DMS114 treated with DMSO at 0.1 percent for 48 hours (cell line): ENCODE results near the gene KRTAP12-1.

Experiments used
- DNase-seq: peaks from one replicate; lab custom pipeline; 2025; ENCODE audit not compliant: unreplicated experiment; lab: John Stamatoyannopoulos, UW

The KRTAP12-1 gene

DNA sequence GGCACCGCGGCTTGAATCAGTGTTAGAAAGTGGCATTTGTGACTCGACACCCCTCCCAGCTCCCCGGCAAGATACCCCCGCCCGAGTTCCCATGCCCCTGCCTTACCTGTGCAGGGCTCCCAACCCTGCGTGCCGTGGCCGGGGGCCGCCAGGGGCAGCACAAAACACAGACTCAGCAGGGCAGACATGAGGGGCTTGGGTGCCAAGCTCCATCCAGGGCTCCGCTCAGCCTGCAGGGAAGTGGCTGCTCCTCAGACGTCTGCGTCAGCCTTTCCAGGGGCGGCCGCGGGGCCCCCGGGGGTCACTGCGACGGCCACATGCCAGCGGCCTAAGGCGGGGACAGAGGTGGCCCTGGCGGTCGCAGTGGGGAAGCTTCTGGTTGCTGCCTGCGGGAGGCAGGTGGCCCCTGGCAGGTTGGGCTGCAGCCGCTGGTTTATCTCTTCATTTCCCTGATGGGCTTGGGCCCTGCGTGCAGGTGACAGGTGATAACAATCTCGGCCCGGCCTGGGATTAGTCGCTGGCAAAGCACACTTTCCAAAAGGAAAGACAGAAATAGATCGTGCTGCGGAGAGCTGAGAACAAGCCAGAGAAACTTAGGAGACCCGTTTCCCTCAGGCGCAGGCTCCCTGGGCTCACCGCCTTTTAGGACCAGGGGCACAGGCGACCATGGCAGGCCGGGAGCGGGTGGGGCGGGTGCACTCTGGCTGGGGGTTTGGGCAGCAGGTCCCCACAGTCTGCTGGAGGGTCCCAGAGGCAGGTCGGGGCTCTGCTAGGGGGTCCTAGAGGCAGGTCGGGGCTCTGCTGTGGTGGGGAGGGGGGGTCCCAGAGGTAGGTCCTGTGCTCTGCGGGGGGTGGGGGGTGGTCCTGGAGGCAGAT lies 29.6 kb upstream of the KRTAP12-1 start, which contains the start of gene TSPEAR:
TSPEAR (minus strand) TSS at position 246 of the 876 bp plus-strand sequence; CDS start at position 188, 58 bp downstream.
- DNase-seq = no peak

DNA sequence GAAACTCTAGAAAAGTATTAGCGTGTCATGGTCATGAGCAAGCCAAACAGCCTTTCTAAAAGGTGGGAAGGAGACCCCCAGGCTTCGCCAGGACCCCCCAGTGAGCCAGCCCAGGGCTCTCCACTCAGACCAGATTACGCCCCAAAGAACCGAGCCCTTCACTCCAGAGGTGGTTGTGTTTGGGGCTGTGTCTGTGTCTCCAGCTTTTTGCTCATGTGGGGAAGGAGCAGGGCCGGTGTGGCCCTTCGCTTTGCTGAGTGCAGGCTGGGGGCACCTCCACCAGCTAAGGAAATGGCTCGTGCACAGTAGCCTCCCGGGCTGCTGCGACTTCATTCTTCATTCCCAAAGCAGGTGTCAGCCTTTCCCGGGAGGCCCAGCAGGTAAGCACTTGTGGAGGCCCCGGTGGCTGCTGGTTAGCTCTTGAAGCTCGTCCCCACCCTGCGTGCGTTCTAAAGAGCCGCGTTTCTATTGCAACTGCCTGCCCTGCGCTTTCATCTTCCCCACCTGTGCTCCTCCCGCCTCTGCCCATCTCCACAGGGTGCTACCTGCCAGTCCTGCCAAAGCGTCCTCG lies 28.9 kb upstream of the KRTAP12-1 start:
- no peak for DNase-seq

- DNase-seq = no peak
Measured at GRCh38 chr21:44710294-44710665, 28.3 kb upstream of the KRTAP12-1 start.

GRCh38 chr21:44709426-44710293 lies 27.7 kb upstream of the KRTAP12-1 start:
- DNase-seq = no peak

DNA sequence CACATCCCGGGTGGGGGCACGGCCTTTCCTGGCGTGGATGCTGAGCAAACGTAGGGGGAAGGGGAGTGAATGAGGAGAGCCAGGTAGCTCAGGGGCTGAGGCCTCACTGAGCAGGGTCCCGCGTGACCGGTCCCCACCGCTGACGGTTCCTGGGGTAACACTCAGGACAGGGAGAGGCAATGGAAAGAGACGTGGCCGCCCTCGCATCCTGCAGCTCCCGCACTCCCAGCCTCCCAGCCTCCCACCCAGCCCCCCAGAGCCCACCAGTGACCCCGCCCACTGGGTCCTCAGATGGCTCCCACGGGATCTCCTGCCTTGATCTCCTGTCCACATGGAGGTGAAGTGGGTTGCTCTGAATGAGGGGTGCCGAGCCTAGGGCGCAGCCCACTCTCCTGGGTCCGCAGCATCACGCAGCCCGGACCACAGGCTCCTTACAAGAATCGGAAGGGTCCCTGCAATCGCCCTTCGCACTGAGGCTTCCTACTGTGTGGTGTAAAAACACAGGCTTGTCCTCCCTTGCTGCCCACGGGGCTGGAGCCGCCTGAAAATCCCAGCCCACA lies 27.0 kb upstream of the KRTAP12-1 start:
- DNase-seq = no peak

DNA sequence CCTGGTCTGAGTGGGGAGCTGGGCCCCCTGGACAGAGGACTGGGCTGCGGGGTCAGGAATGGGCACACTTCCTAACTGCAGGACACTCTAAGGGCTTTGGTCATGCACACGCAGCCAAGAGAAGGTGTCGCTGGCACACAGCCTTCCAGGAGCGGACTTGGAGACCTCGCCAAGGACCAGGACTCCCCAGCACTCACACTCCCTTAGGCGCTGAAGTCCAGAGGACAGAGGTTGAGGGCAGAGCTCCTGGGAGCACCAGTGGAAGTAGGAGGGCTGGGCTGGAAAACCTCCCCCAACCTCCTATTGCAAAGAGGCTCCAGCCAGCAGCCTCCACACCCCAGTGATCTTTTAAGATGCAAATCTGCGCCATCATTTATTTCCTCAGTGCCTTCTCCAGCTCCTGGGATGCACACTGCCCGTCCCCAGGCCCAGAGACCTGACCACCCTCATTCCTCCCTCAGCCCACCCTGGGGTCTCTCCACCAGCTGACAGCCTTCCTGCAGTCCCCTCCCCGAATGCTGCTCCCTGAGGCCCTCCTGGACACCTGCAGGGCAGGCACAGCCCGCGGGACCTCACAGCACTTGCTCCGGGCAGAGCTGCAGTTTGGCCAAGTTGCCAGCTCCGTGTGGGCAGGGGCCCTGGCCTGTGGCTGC lies 26.4 kb upstream of the KRTAP12-1 start:
- no peak for DNase-seq

GRCh38 chr21:44706706-44707581 lies 25.0 kb upstream of the KRTAP12-1 start:
- DNase-seq = no peak

- no peak for DNase-seq
Measured at GRCh38 chr21:44706026-44706705, 24.2 kb upstream of the KRTAP12-1 start.

DNA sequence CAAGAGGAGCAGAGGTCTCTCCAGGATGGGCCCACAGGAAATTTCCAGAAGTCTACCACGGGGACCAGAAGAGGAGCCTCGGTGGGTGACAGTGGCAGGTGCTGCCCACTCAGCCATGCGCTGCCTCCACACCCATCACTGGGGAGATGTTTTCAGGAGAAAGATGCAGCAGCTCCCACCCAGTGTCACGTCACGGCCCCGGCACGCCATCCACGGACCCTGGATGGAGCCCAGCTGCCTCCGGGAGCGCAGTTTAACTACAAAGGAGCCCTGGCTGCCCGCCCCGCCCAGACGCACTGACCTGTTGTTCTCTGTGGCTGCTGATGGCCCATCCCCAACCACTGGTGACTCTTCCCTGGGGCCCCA lies 22.7 kb upstream of the KRTAP12-1 start:
- no peak for DNase-seq

GRCh38 chr21:44703731-44704635 lies 22.0 kb upstream of the KRTAP12-1 start:
- DNase-seq = no peak

DNA sequence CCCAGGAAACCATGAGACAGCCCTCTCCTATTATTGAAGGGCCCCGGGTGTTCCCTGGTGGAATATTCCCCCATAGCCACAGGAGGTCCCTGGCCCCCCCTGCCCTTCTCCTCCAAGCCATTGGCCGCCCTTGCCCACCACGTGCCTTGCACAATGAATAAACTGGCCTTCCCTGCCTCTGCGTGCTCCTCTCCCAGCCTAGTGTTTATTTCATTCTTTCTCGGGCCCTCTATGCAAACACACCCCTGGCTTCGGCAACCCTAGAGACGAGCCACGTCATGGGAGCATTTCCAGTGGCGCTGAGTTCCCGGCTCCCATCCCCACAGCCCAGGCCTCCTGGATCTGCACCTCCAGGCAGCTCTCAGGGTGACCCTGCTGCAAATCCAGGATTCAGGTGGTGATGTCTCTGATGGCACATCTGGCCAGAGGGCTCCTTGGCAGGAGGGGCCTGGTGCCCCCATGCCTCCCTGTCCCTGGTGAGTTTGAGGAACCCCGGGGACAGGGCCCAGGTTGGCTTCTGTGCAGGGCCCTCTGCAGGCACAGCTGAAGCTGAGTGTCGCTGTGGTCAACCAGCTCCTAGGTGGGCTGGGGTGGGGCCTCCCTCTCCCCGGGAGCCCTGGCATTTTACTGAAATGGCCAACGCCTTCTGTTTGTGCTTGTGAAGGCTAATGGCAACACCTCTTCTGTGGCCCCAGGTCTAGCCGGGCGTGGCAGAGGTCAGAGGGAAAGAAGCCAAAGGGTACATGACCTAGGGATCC lies 21.2 kb upstream of the KRTAP12-1 start:
- DNase-seq = no peak

DNA sequence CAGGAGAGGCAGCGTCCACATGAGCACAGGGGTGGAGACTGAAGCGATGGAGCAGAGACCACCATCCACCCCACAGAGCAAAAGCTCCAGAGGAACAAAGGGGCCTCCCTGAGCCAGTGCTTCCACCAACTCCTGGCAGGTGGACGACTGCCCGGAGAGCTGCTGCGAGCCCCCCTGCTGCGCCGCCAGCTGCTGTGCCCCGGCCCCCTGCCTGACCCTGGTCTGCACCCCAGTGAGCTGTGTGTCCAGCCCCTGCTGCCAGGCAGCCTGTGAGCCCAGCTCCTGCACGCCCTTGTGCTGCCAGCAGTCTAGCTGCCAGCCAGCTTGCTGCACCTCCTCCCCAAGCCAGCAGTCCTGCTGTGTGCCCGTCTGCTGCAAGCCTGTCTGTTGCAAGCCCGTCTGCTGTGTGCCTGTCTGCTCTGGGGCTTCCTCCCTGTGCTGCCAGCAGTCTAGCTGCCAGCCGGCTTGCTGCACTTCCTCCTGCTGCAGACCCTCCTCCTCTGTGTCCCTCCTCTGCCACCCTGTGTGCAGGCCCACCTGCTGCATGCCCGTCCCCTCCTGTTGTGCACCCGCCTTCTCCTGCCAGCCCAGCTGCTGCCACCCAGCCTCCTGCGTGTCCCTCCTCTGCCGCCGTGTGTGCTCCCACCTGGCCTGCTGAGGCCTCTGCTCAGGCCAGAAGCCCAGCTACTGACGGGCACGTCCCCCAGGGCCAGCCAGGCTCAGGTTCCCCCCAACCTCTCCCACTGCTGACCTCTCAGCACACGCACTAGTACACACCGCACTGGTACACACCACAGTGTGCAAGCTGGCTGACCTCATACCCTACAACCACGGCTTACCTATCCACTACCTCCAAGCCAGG lies 20.4 kb upstream of the KRTAP12-1 start:
- no peak for DNase-seq

DNA sequence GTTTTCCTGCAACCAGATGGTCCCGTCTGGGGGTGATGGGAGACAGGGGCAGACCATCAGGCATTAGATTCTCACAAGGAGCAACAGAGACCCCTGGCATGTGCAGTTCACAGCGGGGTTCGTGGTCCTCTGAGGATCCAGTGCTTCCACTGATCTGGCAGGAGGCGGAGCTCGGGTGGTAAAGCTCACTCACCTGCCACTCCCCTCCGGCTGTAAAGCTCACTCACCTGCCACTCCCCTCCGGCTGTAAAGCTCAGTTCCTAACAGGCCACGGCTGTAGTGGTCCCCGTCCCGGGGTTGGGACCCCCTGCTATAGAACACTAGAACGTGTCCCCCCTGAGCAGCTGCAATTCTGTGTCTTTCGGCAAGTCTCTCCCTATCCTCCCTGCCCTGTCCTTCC lies 19.6 kb upstream of the KRTAP12-1 start:
- DNase-seq = no peak

- no peak for DNase-seq
Measured at GRCh38 chr21:44701023-44701400, 19.0 kb upstream of the KRTAP12-1 start.

GRCh38 chr21:44700101-44701022 lies 18.4 kb upstream of the KRTAP12-1 start:
- no peak for DNase-seq
